ENCODE data around the gene POLD4.

Gene POLD4

DNA sequence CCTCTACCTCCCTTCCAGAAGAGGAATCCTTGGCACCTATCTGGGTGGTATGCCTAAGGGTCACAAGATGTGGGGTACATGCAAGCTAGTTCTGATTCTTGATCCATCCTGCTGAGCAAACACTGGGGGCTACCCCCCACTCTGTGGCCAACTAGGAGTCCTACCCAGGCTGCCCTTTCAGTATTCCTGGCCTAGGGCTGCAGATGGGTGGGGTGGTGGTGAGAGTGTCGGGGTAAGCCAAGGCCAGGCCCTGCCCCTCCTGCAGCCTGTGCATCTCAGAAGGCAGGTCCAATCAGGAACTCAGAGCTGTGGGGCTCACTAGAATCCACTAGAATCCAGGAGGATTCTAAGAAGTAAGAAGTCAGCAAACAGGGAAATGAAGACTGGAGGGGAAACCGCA lies 39.1 kb downstream of the POLD4 start:
- DNase-seq = no peak

- DNase-seq = no peak
Measured at GRCh38 chr11:67313125-67313890, 40.0 kb downstream of the POLD4 start.

GRCh38 chr11:67312187-67313021 lies 40.9 kb downstream of the POLD4 start:
- DNase-seq = peak; percentile 50

- DNase-seq = no peak
Measured at GRCh38 chr11:67311556-67312082, 41.7 kb downstream of the POLD4 start.

- no peak for DNase-seq
Measured at GRCh38 chr11:67311051-67311555, 42.2 kb downstream of the POLD4 start.

- DNase-seq = no peak
Measured at GRCh38 chr11:67310246-67311050, 42.9 kb downstream of the POLD4 start.

GRCh38 chr11:67309661-67310061 lies 43.7 kb downstream of the POLD4 start:
- no peak for DNase-seq

DNA sequence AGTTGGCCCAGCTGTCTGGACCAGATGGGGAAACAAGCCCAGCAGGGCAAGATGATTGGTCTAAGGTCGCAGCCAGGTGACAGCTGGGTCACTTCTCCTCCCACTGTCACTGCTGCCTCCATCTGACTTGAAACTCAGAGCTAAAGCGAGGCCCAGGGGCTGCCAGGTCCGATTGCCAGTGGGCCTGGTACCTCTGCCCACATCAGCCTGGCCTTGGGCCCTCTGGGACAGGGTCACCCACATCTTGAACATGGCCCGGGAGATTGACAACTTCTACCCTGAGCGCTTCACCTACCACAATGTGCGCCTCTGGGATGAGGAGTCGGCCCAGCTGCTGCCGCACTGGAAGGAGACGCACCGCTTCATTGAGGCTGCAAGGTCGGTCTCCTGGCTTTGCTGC lies 44.2 kb downstream of the POLD4 start:
- DNase-seq = no peak

DNA sequence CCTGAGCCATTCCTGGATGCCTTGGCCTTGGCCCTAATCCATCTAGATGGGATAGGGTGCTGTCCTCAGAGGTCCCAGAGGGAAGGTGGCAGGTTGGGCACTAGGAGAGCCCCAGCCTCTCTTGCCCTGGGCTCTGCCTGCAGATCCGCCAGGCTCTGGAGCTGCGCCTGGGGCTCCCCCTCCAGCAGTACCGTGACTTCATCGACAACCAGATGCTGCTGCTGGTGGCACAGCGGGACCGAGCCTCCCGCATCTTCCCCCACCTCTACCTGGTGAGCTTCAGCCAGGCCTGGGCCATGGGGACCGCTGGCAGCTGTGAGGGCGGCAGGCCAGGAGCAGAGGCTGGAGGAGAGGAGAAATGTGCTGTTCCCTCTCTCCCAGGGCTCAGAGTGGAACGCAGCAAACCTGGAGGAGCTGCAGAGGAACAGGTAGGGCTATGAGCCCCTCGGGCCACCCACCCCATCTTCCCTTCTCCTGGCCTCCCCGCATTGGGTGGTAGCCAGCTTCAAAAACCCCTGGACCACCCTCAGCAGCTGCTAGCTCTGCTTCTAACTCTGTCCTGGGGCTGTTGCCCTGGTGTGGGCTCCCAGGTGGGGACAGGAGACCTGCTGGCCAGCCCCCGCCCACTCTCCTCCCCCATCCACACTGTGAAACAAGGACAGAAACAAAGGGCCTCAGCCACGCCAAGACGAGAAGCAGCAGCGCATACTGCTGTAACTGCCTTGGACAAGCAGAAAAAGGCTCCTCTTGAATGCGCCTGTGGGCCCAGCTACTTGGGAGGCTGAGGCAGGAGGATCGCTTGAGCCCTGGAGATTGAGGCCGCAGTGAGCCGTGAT lies 45.1 kb downstream of the POLD4 start:
- DNase-seq = no peak

GRCh38 chr11:67307545-67308001 lies 45.8 kb downstream of the POLD4 start:
- no peak for DNase-seq

- no peak for DNase-seq
Measured at GRCh38 chr11:67306769-67307544, 46.4 kb downstream of the POLD4 start.

GRCh38 chr11:67304511-67305113 lies 48.7 kb downstream of the POLD4 start:
- DNase-seq = no peak

GRCh38 chr11:67303835-67304411 lies 49.4 kb downstream of the POLD4 start:
- no peak for DNase-seq

DNA sequence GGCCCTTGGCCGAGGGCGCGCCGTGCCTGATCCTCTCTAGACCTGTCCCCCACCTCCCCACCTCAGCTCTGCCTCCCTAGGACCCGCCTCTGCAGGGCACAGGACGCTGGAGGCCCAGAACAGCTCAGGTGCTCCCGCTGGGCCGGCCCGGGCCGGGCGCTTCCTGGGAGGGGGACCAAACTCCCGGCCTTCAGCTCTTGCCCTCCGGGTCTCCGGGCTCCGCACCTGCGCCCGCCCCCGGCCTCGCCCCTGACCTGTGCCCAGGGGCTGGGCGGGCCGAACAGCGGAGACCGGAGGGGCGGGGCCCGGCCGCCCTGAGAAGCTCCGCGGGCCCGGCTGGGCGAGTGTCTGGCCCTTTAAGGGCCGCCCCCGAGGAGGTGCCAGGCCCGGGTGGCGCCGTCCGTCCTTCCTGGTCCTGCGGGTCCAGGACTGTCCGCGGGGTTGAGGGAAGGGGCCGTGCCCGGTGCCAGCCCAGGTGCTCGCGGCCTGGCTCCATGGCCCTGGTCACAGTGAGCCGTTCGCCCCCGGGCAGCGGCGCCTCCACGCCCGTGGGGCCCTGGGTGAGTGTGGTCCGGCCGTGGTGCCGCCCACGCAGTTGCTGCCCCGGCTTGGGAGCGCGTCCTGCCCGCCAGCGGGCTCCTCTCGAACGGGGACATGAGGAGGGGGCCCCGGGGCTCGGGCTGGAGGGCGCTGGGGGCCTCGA lies 50.1 kb downstream of the POLD4 start, which contains the start of gene SSH3:
Gene SSH3, plus strand, starts transcription at position 399 of the 703 bp plus-strand sequence. Its CDS starts 96 bp downstream, at position 495.
- DNase-seq = no peak

DNA sequence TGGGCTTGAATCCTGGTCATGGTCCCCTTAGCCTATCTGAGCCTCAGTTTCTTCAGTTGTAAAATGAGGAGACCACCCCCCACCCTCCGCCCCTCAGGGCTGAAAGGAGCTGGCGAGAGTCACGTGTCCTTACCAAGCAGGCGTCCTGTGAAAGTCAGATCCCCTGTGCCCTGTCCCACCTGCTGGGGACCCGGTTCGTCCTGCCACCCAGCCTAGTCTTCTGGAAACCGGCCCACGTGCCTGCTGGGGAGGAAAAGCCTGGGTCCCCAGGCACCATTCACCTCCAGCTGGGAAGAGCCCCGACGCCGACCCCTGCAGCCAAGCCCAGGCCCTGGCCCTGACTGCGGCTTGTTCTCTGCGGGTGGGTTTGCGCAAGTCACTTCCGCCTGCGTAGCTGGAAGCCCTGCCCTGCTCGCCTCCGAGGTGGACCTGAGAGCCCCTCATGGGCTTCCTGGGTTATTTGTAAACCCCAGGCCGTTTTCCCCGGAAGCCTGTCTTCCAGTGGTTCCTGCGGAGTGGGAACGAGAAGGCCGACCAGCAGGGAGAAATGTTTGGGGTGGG lies 50.7 kb downstream of the POLD4 start:
- DNase-seq = no peak

DNA sequence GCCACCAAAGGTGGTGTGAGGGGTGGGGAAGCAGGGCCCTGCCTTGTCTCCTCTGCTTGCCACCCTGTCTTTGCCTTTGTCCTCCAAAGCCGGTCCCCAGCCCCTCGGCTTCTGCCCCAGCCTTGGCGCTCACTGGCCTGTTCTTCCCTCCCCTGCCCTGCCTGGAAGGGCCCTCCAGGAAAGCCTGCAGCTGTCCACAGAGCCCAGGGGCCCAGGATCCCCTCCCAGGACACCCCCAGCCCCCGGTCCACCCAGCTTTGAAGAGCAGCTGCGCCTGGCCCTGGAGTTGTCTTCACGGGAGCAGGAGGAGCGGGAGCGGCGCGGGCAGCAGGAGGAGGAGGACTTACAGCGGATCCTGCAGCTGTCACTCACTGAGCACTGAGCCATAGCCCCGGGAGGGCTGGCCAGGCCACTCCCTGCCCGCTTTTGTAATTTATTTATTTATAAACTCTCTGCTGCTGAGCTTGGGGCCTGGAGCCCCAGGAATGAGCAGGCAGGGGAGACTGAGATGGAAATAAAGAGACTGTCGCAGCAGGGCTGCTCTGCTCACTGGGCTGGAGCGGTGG lies 51.3 kb downstream of the POLD4 start:
- no peak for DNase-seq

GRCh38 chr11:67301313-67301921 lies 51.9 kb downstream of the POLD4 start:
- no peak for DNase-seq

Measured in activated CD4-positive, alpha-beta T cell treated with anti-CD3 and anti-CD28 coated beads, Interleukin-2, amount 50 U/mL, for 1 hour (primary cell).